Stimulated activated naive CD4-positive, alpha-beta T cell treated with Interleukin-2 at 50 U/mL for 16 hours (primary cell): ENCODE results near the gene SELENOK.
A peak's percentile ranks its signal among the peaks of the same experiment; 100 is the strongest.
"Not testable (repeated sequence)": the region's sequence is repeated elsewhere in the genome, so short reads cannot be mapped to it uniquely, and the experiment has no call there.

Experiments used
- DNase-seq: peaks from one replicate; lab custom pipeline; 2025; lab: John Stamatoyannopoulos, UW

SELENOK gene

GRCh38 chr3:53891497-53892285 is at the start of gene SELENOK:
Gene SELENOK (minus strand): TSS chr3:53891859.
- peak; percentile 98 for DNase-seq

- no peak for DNase-seq
Measured at GRCh38 chr3:53941184-53941583, 49.5 kb upstream of the SELENOK start.

GRCh38 chr3:53940623-53941022 is 49.0 kb upstream of the SELENOK start:
- DNase-seq: no peak

GRCh38 chr3:53939813-53940212 is 48.2 kb upstream of the SELENOK start:
- no peak for DNase-seq

GRCh38 chr3:53939086-53939582 is 47.5 kb upstream of the SELENOK start:
- no peak for DNase-seq

- peak; percentile 2 for DNase-seq
Measured at GRCh38 chr3:53938645-53939044, 47.0 kb upstream of the SELENOK start.

GRCh38 chr3:53936347-53936746 is 44.7 kb upstream of the SELENOK start:
- no peak for DNase-seq

- no peak for DNase-seq
Measured at GRCh38 chr3:53935283-53935901, 43.7 kb upstream of the SELENOK start.

GRCh38 chr3:53927208-53927872 is 35.7 kb upstream of the SELENOK start:
- not testable (repeated sequence) for DNase-seq

GRCh38 chr3:53921296-53921695 is 29.6 kb upstream of the SELENOK start:
- no peak for DNase-seq

GRCh38 chr3:53919741-53920140 is 28.1 kb upstream of the SELENOK start:
- no peak for DNase-seq

- DNase-seq: no peak
Measured at GRCh38 chr3:53913401-53913800, 21.7 kb upstream of the SELENOK start.

GRCh38 chr3:53902711-53903110 is 11.1 kb upstream of the SELENOK start:
- no peak for DNase-seq

- DNase-seq: no peak
Measured at GRCh38 chr3:53902067-53902466, 10.4 kb upstream of the SELENOK start.

GRCh38 chr3:53900666-53901331 is 9.1 kb upstream of the SELENOK start:
- no peak for DNase-seq

GRCh38 chr3:53899750-53900149 is 8.1 kb upstream of the SELENOK start:
- no peak for DNase-seq

- no peak for DNase-seq
Measured at GRCh38 chr3:53892286-53892637, 603 bp upstream of the SELENOK start.

GRCh38 chr3:53890726-53891475 is 758 bp downstream of the SELENOK start:
- DNase-seq: peak; percentile 6

GRCh38 chr3:53888232-53888631 is 3.4 kb downstream of the SELENOK start:
- no peak for DNase-seq

- no peak for DNase-seq
Measured at GRCh38 chr3:53887446-53887845, 4.2 kb downstream of the SELENOK start.

- DNase-seq: no peak
Measured at GRCh38 chr3:53885239-53885638, 6.4 kb downstream of the SELENOK start.

- no peak for DNase-seq
Measured at GRCh38 chr3:53884623-53885022, 7.0 kb downstream of the SELENOK start.
